ENCODE data around the gene MCTP2. TPM values are rescaled to one million over a fixed set of nuclear protein-coding genes. Genes with fewer than 3 reads are reported as not detected.
"Not testable (repeated sequence)": the region's sequence is repeated elsewhere in the genome, so short reads cannot be mapped to it uniquely, and the experiment has no call there.

The MCTP2 gene
- total RNA-seq, 1 donor: 3.9 TPM

- no peak for TF ChIP-seq CTCF (IDR thresholded peaks at IDR 0.05; ENCODE audit: insufficient read depth, low read length)
Measured at GRCh38 chr15:94493176-94493575, 261.8 kb downstream of the MCTP2 start.

GRCh38 chr15:94493586-94493985 is 262.2 kb downstream of the MCTP2 start:
- not testable (repeated sequence) for H3K4me3 ChIP-seq (ENCODE audit: low read depth, low read length); DNase-seq (ENCODE audit: low read depth)

More at GRCh38 chr15:94493176-94493575, 261.8 kb downstream of the MCTP2 start:
- DNase-seq (ENCODE audit: low read depth): no peak
- no peak overlapping the region for H3K4me3 ChIP-seq (ENCODE audit: low read depth, low read length)

- TF ChIP-seq CTCF (IDR thresholded peaks at IDR 0.05; ENCODE audit: insufficient read depth, low read length): no peak
- no peak for DNase-seq (ENCODE audit: low read depth)
- no peak overlapping the region for H3K4me3 ChIP-seq (ENCODE audit: low read depth, low read length)
Measured at GRCh38 chr15:94494732-94495131, 263.4 kb downstream of the MCTP2 start.

- no peak for TF ChIP-seq CTCF (IDR thresholded peaks at IDR 0.05; ENCODE audit: insufficient read depth, low read length)
- no peak overlapping the region for H3K4me3 ChIP-seq (ENCODE audit: low read depth, low read length)
- no peak for DNase-seq (ENCODE audit: low read depth)
Measured at GRCh38 chr15:94503293-94503692, 271.9 kb downstream of the MCTP2 start.

GRCh38 chr15:94509259-94509658 is 277.9 kb downstream of the MCTP2 start:
- DNase-seq (ENCODE audit: low read depth): no peak
- no peak for TF ChIP-seq CTCF (IDR thresholded peaks at IDR 0.05; ENCODE audit: insufficient read depth, low read length)
- no peak overlapping the region for H3K4me3 ChIP-seq (ENCODE audit: low read depth, low read length)

GRCh38 chr15:94522125-94522524 is 290.8 kb downstream of the MCTP2 start:
- no peak for DNase-seq (ENCODE audit: low read depth)
- no peak overlapping the region for H3K4me3 ChIP-seq (ENCODE audit: low read depth, low read length)
- TF ChIP-seq CTCF (IDR thresholded peaks at IDR 0.05; ENCODE audit: insufficient read depth, low read length): no peak

- no peak for TF ChIP-seq CTCF (IDR thresholded peaks at IDR 0.05; ENCODE audit: insufficient read depth, low read length)
- DNase-seq (ENCODE audit: low read depth): no peak
- H3K4me3 ChIP-seq (ENCODE audit: low read depth, low read length): no peak overlapping the region
Measured at GRCh38 chr15:94523873-94524272, 292.5 kb downstream of the MCTP2 start.

All from fibroblast of the aortic adventitia (primary cell).